Neuronal stem cell (in vitro differentiated cells): ENCODE data around the gene LAMC3.

Experiments
- DNase-seq: peaks from one replicate; pipeline ENCODE4 v3.0.0-alpha.2; 2013; ENCODE audit warnings: low spot score
- H2AFZ ChIP-seq: one replicate; pipeline ENCODE4 v1.6.1; 2013; ENCODE audit warnings: mild to moderate bottlenecking, low read length, inconsistent platforms
- H2AK5ac ChIP-seq: 2 replicates; pipeline ENCODE4 v1.6.1; 2013; ENCODE audit warnings: low read depth, mild to moderate bottlenecking, inconsistent platforms, low read length, moderate library complexity, mixed read lengths
- H2BK120ac ChIP-seq: 2 replicates; pipeline ENCODE4 v1.6.1; 2013; ENCODE audit warnings: low read depth, mild to moderate bottlenecking, inconsistent platforms, low read length, moderate library complexity, mixed read lengths
- H2BK12ac ChIP-seq: one replicate; pipeline ENCODE4 v1.6.1; 2013; ENCODE audit warnings: low read length, inconsistent platforms
- H2BK15ac ChIP-seq: 2 replicates; pipeline ENCODE4 v1.6.1; 2013; ENCODE audit warnings: mild to moderate bottlenecking, low read length, inconsistent platforms, mixed read lengths
- H2BK5ac ChIP-seq: one replicate; pipeline ENCODE4 v1.6.1; 2013; ENCODE audit warnings: inconsistent platforms, mild to moderate bottlenecking, low read length, moderate library complexity
- H3K14ac ChIP-seq: one replicate; pipeline ENCODE4 v1.6.1; 2013; ENCODE audit warnings: low read length, inconsistent platforms
- H3K18ac ChIP-seq: 2 replicates; pipeline ENCODE4 v1.6.1; 2013; ENCODE audit warnings: low read length, inconsistent platforms
- H3K23ac ChIP-seq: 2 replicates; pipeline ENCODE4 v1.6.1; 2013; ENCODE audit warnings: low read depth, mild to moderate bottlenecking, mixed read lengths, low read length, inconsistent platforms; ENCODE audit not compliant: poor library complexity
- H3K27ac ChIP-seq: replicated peaks from 3 replicates; pipeline ENCODE4 v1.5.1; 2013; ENCODE audit warnings: low read length, inconsistent platforms
- H3K27me3 ChIP-seq, 3 experiments: 2 replicates each; pipeline ENCODE4 v1.6.1; 2013; ENCODE audit warnings: low read length in 3 of 3, mild to moderate bottlenecking in 2 of 3, inconsistent platforms in 1 of 3, low read depth in 1 of 3, mixed read lengths in 1 of 3, moderate library complexity in 1 of 3; ENCODE audit not compliant: control insufficient read depth in 3 of 3, insufficient read depth in 3 of 3
- H3K36me3 ChIP-seq, 2 donors: replicated peaks in 1 of 2; 2 replicates each; pipeline ENCODE4 v1.6.1; 2013; ENCODE audit warnings: low read length in 2 of 2; ENCODE audit not compliant: control insufficient read depth in 2 of 2, insufficient read depth in 2 of 2
- H3K4ac ChIP-seq: 2 replicates; pipeline ENCODE4 v1.6.1; 2013; ENCODE audit warnings: inconsistent platforms, mild to moderate bottlenecking, low read length, moderate library complexity
- H3K4me1 ChIP-seq, 2 donors: 1 replicate in 1 of 2; 2 replicates in 1 of 2; pipeline ENCODE4 v1.6.1; 2013; ENCODE audit warnings: low read length in 2 of 2, low read depth in 1 of 2; ENCODE audit not compliant: control insufficient read depth in 2 of 2, insufficient read depth in 1 of 2
- H3K4me2 ChIP-seq: one replicate; pipeline ENCODE4 v1.6.1; 2013; ENCODE audit warnings: mild to moderate bottlenecking, low read length, inconsistent platforms; ENCODE audit not compliant: insufficient read depth, poor library complexity, severe bottlenecking
- H3K4me3 ChIP-seq, 2 donors: 2 replicates each; pipeline ENCODE4 v1.5.1; 2013; ENCODE audit warnings: low read length in 2 of 2, mild to moderate bottlenecking in 2 of 2, inconsistent platforms in 1 of 2, moderate library complexity in 1 of 2
- H3K79me1 ChIP-seq: one replicate; pipeline ENCODE4 v1.6.1; 2013; ENCODE audit warnings: low read depth, mild to moderate bottlenecking, inconsistent platforms, low read length, moderate library complexity
- H3K9ac ChIP-seq: one replicate; pipeline ENCODE4 v1.6.1; 2013; ENCODE audit warnings: mild to moderate bottlenecking, low read depth, low read length, inconsistent platforms; ENCODE audit not compliant: poor library complexity
- H3K9me3 ChIP-seq, 2 donors: replicated peaks in 1 of 2; 2 replicates each; pipeline versions ENCODE3 to v1.6.1; 2013; ENCODE audit warnings: low read length in 2 of 2, mild to moderate bottlenecking in 2 of 2, inconsistent platforms in 1 of 2, low read depth in 1 of 2, mixed read lengths in 1 of 2, moderate library complexity in 1 of 2; ENCODE audit not compliant: control insufficient read depth in 2 of 2, insufficient read depth in 1 of 2
- H4K8ac ChIP-seq: one replicate; pipeline ENCODE4 v1.6.1; 2013; ENCODE audit warnings: low read depth, mild to moderate bottlenecking, inconsistent platforms, low read length, moderate library complexity
- H4K91ac ChIP-seq: one replicate; pipeline ENCODE4 v1.6.1; 2013; ENCODE audit warnings: low read length, low read depth, mild to moderate bottlenecking, inconsistent platforms; ENCODE audit not compliant: poor library complexity
- WGBS, 2 donors: extraction: QIAGEN DNeasy Blood & Tissue Kit; methylation state at CpG; one replicate each; pipeline ENCODE4 v1.1.7; 2013; ENCODE audit warnings: missing lambda C conversion rate in 2 of 2, mixed read lengths in 1 of 2; ENCODE audit not compliant: insufficient read length in 2 of 2, insufficient replicate concordance in 1 of 2; ENCODE audit errors: extremely low coverage in 2 of 2; 5-methylcytosine and 5-hydroxymethylcytosine counted together

The LAMC3 gene

DNA sequence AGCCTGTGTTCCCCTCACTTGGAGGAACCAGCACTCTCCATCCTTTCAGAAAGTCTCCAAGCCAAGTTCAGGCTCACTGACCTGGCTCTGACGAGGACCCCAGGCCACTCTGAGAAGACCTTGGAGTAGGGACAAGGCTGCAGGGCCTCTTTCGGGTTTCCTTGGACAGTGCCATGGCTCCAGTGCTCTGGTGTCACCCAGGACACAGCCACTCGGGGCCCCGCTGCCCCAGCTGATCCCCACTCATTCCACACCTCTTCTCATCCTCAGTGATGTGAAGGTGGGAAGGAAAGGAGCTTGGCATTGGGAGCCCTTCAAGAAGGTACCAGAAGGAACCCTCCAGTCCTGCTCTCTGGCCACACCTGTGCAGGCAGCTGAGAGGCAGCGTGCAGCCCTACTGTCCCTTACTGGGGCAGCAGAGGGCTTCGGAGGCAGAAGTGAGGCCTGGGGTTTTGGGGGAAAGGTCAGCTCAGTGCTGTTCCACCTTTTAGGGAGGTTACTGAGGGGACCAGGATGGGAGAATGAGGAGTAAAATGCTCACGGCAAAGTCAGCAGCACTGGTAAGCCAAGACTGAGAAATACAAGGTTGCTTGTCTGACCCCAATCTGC lies 111.8 kb downstream of the LAMC3 start:
- Histone ChIP-seq H3K27ac (no peak overlapping the region), H3K27me3 (no peaks in the 10 kb centered on the region), H2AK5ac (no peak overlapping the region), H3K4ac (no peak overlapping the region), H3K9ac (no peak overlapping the region), H3K23ac (peak overlapping the region; percentile 68), H3K4me1 (peaks cover 0 to 2% of the 10 kb centered on the region in 2 donors), H2BK15ac (no peak overlapping the region), H2AFZ (no peak overlapping the region), H3K18ac (no peak overlapping the region), H3K79me1 (peaks cover 1% of the 10 kb centered on the region), H3K36me3 (peaks cover 40 to 61% of the 10 kb centered on the region in 2 donors), H2BK5ac (peak overlapping the region; percentile 58), H3K14ac (no peak overlapping the region), H3K4me3 (no peak overlapping the region), H3K9me3 (no peaks in the 10 kb centered on the region), H2BK120ac (no peak overlapping the region), H4K8ac (no peak overlapping the region), H2BK12ac (no peak overlapping the region), H4K91ac (no peak overlapping the region), H3K4me2 (no peak overlapping the region)
- no peak for DNase-seq
- WGBS, 2 donors: no CpG with 5 or more reads among the region's 7 CpGs

DNA sequence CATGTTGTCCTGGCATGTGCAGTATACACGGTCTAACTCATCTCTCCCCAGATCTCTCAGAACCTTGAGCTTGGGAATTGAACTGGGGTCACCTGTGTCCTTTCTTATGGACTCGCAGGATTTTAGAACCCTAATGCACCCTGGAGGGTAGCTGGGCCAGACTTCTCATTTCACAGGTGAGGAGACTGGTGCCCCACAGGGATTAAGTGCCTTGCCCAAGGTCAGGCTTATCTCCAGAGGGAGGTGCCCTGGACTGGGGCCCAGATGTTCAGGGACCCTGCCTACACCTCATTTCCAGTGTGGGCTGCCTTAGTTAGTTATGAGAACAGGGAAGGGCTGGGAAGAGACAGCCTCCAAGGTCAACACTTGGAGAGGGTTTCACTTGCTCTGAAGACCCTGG lies 112.4 kb downstream of the LAMC3 start:
- Histone ChIP-seq H3K36me3 (peaks cover 40 to 55% of the 10 kb centered on the region in 2 donors), H3K4me3 (no peak overlapping the region), H3K9me3 (no peaks in the 10 kb centered on the region), H3K23ac (peak overlapping the region; percentile 20), H2BK15ac (no peak overlapping the region), H3K18ac (no peak overlapping the region), H3K27ac (no peak overlapping the region), H3K27me3 (no peaks in the 10 kb centered on the region), H4K91ac (no peak overlapping the region), H3K79me1 (peaks cover 6% of the 10 kb centered on the region), H3K9ac (no peak overlapping the region), H2AFZ (no peak overlapping the region), H2BK5ac (no peak overlapping the region), H3K4me2 (no peak overlapping the region), H3K4ac (no peak overlapping the region), H3K14ac (no peak overlapping the region), H3K4me1 (peaks cover 2% of the 10 kb centered on the region in 2 donors), H2AK5ac (no peak overlapping the region), H4K8ac (no peak overlapping the region), H2BK12ac (no peak overlapping the region), H2BK120ac (no peak overlapping the region)
- DNase-seq: no peak
- no CpG with 5 or more reads among the region's 2 CpGs for whole genome bisulfite sequencing, 2 donors

GRCh38 chr9:131122158-131122557 lies 113.2 kb downstream of the LAMC3 start:
- H3K27ac ChIP-seq: no peak overlapping the region
- H3K36me3 ChIP-seq: peaks cover 33 to 52% of the 10 kb centered on the region in 2 donors
- H3K4me3 ChIP-seq: no peak overlapping the region
- no peak overlapping the region for H2BK12ac ChIP-seq
- H3K79me1 ChIP-seq: peaks cover 6% of the 10 kb centered on the region
- no peak overlapping the region for H3K4me2 ChIP-seq
- no peak overlapping the region for H2BK120ac ChIP-seq
- no peak overlapping the region for H2AFZ ChIP-seq
- H4K8ac ChIP-seq: no peak overlapping the region
- no peak overlapping the region for H2BK5ac ChIP-seq
- no peak overlapping the region for H3K23ac ChIP-seq
- H2BK15ac ChIP-seq: no peak overlapping the region
- no peaks in the 10 kb centered on the region for H3K27me3 ChIP-seq
- H2AK5ac ChIP-seq: no peak overlapping the region
- no peak for DNase-seq
- H3K14ac ChIP-seq: no peak overlapping the region
- no CpG with 5 or more reads among the region's 2 CpGs for WGBS, 2 donors
- no peaks in the 10 kb centered on the region for H3K9me3 ChIP-seq
- H3K4me1 ChIP-seq: peaks cover 2 to 7% of the 10 kb centered on the region in 2 donors
- H3K4ac ChIP-seq: no peak overlapping the region
- no peak overlapping the region for H4K91ac ChIP-seq
- H3K18ac ChIP-seq: no peak overlapping the region
- H3K9ac ChIP-seq: no peak overlapping the region

DNA sequence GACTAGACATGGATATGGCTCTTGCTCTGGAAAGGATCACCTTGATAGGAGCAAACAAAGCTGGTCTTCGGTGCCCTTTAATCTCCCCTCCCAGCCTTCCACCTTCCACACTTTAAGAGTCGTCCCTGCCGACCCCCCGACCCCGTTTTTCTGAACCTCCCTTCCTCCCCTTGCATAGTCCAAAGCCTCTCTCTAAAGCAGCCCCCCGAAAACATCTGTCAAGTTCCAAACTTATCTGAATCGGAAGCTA lies 116.0 kb downstream of the LAMC3 start:
- H3K36me3 ChIP-seq: peaks cover 34 to 54% of the 10 kb centered on the region in 2 donors
- no CpG with 5 or more reads among the region's 7 CpGs for WGBS, 2 donors
- peak overlapping the region; percentile 58 for H3K18ac ChIP-seq
- H3K4ac ChIP-seq: no peak overlapping the region
- H3K9me3 ChIP-seq: no peaks in the 10 kb centered on the region
- H2BK5ac ChIP-seq: no peak overlapping the region
- no peak for DNase-seq
- H3K14ac ChIP-seq: no peak overlapping the region
- H3K4me2 ChIP-seq: peak overlapping the region; percentile 78
- peaks cover 6% of the 10 kb centered on the region for H3K79me1 ChIP-seq
- H3K4me3 ChIP-seq: peak overlapping the region; percentile 74 to 85
- no peak overlapping the region for H3K27ac ChIP-seq
- peaks cover 2 to 7% of the 10 kb centered on the region in 2 donors for H3K4me1 ChIP-seq
- H4K8ac ChIP-seq: no peak overlapping the region
- H2AFZ ChIP-seq: peak overlapping the region; percentile 83
- H2AK5ac ChIP-seq: no peak overlapping the region
- peak overlapping the region; percentile 100 for H3K23ac ChIP-seq
- H4K91ac ChIP-seq: no peak overlapping the region
- H3K27me3 ChIP-seq: no peaks in the 10 kb centered on the region
- H2BK15ac ChIP-seq: no peak overlapping the region
- no peak overlapping the region for H3K9ac ChIP-seq
- no peak overlapping the region for H2BK12ac ChIP-seq
- H2BK120ac ChIP-seq: no peak overlapping the region
